DOHH2 (cell line): ENCODE results near the gene PTGDS.

Experiments
- CTCF ChIP-seq: fragments of 200-600 bp; sonication (generic); IDR thresholded peaks from one replicate; pipeline ENCODE4 v1.5.1; 2014; ENCODE audit warnings: antibody characterized with exemption, mild to moderate bottlenecking, low read depth, low read length; ENCODE audit not compliant: poor library complexity, severe bottlenecking
- EZH2phosphoT487 ChIP-seq: fragments of 200-600 bp; sonication (generic); IDR thresholded peaks from 2 replicates; pipeline ENCODE4 v1.6.1; 2017; ENCODE audit warnings: borderline replicate concordance, mild to moderate bottlenecking, antibody characterized with exemption, low read length, moderate library complexity, mixed read lengths

DNA sequence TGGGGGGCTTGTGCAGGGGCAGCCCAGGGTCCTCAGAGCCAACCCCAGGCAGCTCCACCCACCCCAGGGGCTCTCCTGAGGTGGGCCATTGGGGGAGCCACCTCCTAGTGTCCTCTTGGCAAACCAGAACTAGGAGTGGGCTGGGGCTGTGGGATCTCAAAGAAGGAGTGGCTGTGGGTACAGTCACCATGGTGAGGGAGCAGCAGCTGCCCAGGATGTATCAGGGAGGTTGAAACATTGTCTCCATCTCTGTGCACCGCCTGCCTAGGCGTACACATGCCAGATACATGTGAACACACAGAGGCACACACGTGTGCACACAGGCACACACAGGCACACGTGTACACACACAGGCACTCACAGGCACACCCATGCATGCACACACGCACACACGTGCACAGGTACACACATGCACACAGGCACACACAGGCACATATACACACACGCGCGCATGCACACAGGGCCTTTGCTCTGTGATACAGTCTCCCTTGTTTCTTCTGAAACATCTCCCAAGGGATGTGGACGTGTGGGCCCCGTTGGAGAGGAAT is 14.5 kb upstream of the PTGDS start:
- TF ChIP-seq CTCF (no peak), EZH2phosphoT487 (no peak)
